NT2/D1 (cell line): ENCODE measurements around the gene RPL15.
"Not testable (repeated sequence)": the region's sequence is repeated elsewhere in the genome, so short reads cannot be mapped to it uniquely, and the experiment has no call there.

Source experiments
- DNase-seq: peaks from one replicate; pipeline ENCODE4 v3.0.0-alpha.2; 2011; ENCODE audit warnings: low read depth, low spot score
- H3K27me3 ChIP-seq: 2 replicates; pipeline ENCODE4 v1.6.0; 2011; ENCODE audit warnings: mild to moderate bottlenecking; ENCODE audit not compliant: insufficient read length, insufficient read depth
- H3K36me3 ChIP-seq: 2 replicates; pipeline ENCODE4 v1.6.1; 2011; ENCODE audit warnings: mild to moderate bottlenecking, low read length, mixed read lengths; ENCODE audit not compliant: insufficient read depth, insufficient read length
- H3K4me1 ChIP-seq: 2 replicates; pipeline ENCODE4 v1.5.1; 2011; ENCODE audit not compliant: insufficient read depth, insufficient read length
- H3K4me3 ChIP-seq: 2 replicates; pipeline ENCODE4 v1.5.1; 2011; ENCODE audit warnings: low read depth; ENCODE audit not compliant: insufficient read length
- H3K9ac ChIP-seq: 2 replicates; pipeline ENCODE4 v1.6.0; 2011; ENCODE audit warnings: low read depth; ENCODE audit not compliant: insufficient read length
- H3K9me3 ChIP-seq: 2 replicates; pipeline ENCODE4 v1.5.1; 2011; ENCODE audit warnings: mild to moderate bottlenecking, low read length; ENCODE audit not compliant: insufficient read depth
- SUZ12 ChIP-seq: IDR thresholded peaks from 2 replicates; pipeline ENCODE4 v1.6.1; 2011; ENCODE audit not compliant: insufficient read length, insufficient read depth; ENCODE audit errors: extremely low read depth
- YY1 ChIP-seq: IDR thresholded peaks from 2 replicates; pipeline ENCODE4 v1.6.1; 2011; ENCODE audit not compliant: insufficient read length, insufficient read depth
- ZNF274 ChIP-seq: IDR thresholded peaks from 2 replicates; pipeline ENCODE4 v1.6.1; 2011; ENCODE audit warnings: mild to moderate bottlenecking, low read depth, low read length

RPL15 gene

DNA sequence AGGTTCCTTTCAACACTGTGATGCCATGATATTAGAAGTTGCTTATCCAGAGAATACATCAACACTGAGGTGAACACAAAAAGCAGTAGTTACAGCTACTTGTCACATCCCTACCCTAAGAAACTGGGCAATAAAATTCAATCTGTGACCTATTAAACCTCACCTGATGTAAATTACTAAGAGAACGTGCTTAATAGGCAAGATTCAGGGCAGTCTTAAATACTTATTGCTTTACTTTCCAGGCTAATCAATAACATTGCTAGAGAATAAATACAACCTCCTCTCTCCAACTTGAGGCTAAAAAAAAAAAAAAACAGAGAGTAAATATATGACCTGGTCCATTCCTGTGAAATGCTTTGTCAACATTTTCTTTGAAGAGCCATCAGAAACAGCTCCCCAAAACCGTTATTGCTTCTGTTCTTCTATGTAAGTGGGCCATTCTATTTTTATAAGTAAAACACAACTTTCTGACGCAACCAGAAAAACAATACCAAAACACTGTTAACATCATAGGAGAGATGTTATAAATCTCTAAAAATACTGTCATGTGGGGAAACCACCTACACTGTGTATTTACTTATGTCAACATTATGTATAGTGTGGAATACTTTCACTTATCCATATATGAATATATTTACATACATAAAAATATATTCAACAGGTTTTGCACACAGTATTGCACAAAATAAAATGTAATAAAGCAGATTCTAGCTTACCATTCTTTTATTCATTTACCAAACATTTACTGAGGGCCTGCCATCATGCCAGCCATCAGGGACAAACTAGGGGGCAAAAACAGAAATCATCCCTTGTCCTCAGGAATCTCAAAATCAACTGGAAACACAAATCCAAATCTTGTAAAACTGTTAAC lies 2.8 kb upstream of the RPL15 start:
- TF ChIP-seq SUZ12 (no peak), ZNF274 (no peak), YY1 (no peak)
- peaks cover 43% of the 10 kb centered on the region for H3K36me3 ChIP-seq
- H3K4me1 ChIP-seq: no peaks in the 10 kb centered on the region
- H3K9me3 ChIP-seq: no peaks in the 10 kb centered on the region
- no peak for DNase-seq
- no peak overlapping the region for H3K4me3 ChIP-seq
- H3K27me3 ChIP-seq: no peaks in the 10 kb centered on the region
- H3K9ac ChIP-seq: no peak overlapping the region

DNA sequence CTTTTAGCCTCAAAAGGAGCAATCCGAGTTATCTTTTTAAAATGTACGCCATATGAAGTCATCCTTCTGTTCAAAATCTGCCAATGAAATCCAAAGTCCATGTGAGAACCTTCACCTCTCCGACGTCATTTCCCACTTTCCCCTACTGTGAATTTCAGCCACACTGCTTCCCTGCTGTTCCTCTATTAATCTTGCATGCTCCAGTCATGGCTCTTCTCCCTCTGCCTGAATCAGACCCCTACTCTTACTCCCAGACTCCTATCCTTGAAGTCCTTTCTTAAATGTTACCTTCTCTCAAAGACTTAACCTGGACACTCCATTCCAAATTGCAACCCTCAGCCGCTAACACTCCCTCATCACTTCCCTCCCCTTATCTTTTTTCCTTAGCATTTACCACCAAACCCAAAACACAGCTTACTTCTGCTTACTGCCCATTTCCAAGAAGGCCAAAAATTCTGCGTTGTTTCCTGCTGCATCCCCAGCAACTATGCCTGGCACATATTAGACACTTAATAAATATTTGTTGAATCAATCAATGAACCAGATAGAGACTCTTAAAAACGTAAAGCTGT lies 1.3 kb upstream of the RPL15 start:
- DNase-seq: no peak
- peak overlapping the region; percentile 69 for H3K4me3 ChIP-seq
- H3K4me1 ChIP-seq: no peaks in the 10 kb centered on the region
- no peaks in the 10 kb centered on the region for H3K9me3 ChIP-seq
- no peak for TF ChIP-seq YY1
- TF ChIP-seq ZNF274: no peak
- no peak for TF ChIP-seq SUZ12
- peak overlapping the region; percentile 96 for H3K9ac ChIP-seq
- peaks cover 41% of the 10 kb centered on the region for H3K36me3 ChIP-seq
- no peaks in the 10 kb centered on the region for H3K27me3 ChIP-seq

DNA sequence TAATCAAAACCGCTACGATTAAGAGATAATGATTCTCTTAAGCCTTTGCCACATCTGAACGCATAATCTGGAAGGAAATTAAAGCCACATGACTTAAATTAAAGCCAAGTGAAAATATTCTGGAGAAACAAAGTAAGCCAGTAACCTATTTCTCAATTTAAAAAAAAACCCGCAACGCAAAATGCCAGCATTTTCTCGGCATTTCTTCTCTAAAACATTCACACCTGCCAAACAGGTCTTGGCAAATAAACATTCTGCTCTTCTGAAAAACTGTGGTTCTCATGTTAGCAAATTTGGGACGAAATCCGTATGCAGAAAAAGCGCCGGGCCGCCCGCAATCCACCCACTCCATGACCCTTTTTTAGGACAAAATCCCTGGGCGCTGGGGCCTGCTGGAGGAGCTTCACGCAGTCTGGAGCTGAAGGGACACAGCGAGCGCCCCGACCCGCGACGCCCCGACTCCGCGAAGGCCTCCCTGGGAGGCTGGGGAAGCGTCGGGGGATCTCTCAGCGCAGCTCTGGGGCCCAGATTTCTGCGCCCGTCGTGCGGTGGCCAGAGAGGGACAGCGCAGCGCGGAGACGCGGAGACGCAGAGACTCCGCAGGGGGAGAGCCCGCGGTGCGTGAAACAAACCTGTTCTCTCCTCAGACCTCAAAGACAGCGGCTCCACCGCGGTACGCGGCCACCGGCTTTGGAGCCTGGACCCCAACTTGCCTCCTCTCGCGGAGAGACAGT lies 613 bp upstream of the RPL15 start:
- H3K27me3 ChIP-seq: no peaks in the 10 kb centered on the region
- no peaks in the 10 kb centered on the region for H3K4me1 ChIP-seq
- no peak for DNase-seq
- H3K4me3 ChIP-seq: peak overlapping the region; percentile 69
- peaks cover 41% of the 10 kb centered on the region for H3K36me3 ChIP-seq
- peak overlapping the region; percentile 96 for H3K9ac ChIP-seq
- TF ChIP-seq SUZ12 (no peak), YY1 (no peak), ZNF274 (no peak)
- no peaks in the 10 kb centered on the region for H3K9me3 ChIP-seq

DNA sequence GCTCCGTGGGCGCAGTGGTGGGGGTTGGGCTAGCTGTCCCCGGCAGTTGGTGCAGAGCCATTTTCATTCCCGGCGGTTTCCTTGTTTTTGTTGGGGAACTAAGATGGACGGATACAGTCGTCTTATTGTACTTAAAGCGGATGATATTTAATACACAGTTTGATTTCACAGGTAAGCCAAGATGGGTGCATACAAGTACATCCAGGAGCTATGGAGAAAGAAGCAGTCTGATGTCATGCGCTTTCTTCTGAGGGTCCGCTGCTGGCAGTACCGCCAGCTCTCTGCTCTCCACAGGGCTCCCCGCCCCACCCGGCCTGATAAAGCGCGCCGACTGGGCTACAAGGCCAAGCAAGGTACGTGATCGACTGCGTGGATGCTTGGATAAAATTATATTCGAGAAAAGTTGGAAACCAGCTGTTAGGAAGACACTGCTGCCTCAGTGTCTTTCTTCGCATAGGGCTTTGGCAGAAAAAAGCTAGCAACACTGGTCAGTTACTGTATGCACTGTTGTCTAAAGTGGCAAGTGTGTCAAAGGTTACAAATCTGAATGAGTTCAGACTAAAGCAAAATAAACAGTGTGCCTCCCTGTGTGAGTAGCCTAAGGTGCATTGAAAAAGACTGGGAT lies 859 bp downstream of the RPL15 start:
- Histone ChIP-seq H3K4me3 (peak overlapping the region; percentile 69), H3K36me3 (peaks cover 41% of the 10 kb centered on the region), H3K9ac (peak overlapping the region; percentile 98)
- H3K4me1 ChIP-seq, H3K9me3 ChIP-seq, DNase-seq, H3K27me3 ChIP-seq: not testable (repeated sequence)
- TF ChIP-seq YY1: peak; percentile 17

DNA sequence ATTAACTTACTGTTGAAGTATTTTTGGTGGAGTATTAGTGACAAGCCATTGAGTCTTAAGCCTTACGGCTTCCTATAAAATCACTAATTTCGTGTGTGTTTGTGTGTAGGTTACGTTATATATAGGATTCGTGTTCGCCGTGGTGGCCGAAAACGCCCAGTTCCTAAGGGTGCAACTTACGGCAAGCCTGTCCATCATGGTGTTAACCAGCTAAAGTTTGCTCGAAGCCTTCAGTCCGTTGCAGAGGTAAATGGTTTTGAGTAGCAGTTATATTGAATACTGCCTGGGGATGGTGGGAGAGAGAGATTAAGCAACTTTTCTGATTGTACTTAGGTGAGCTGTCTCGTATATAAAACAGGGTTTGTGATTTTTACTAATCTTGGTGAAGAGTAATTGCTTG lies 1.4 kb downstream of the RPL15 start:
- not testable (repeated sequence) for H3K4me1 ChIP-seq, H3K27me3 ChIP-seq, H3K9me3 ChIP-seq, DNase-seq
- H3K36me3 ChIP-seq: peaks cover 41% of the 10 kb centered on the region
- H3K4me3 ChIP-seq: peak overlapping the region; percentile 69
- peak overlapping the region; percentile 98 for H3K9ac ChIP-seq

DNA sequence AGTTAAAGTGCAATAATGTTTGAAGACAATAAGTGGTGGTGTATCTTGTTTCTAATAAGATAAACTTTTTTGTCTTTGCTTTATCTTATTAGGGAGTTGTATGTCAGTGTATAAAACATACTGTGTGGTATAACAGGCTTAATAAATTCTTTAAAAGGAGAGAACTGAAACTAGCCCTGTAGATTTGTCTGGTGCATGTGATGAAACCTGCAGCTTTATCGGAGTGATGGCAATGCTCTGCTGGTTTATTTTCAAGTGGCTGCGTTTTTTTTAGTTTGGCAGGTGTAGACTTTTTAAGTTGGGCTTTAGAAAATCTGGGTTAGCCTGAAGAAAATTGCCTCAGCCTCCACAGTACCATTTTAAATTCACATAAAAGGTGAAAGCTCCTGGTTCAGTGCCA lies 2.7 kb downstream of the RPL15 start:
- H3K9ac ChIP-seq: no peak overlapping the region
- peaks cover 41% of the 10 kb centered on the region for H3K36me3 ChIP-seq
- H3K9me3 ChIP-seq: no peaks in the 10 kb centered on the region
- no peaks in the 10 kb centered on the region for H3K27me3 ChIP-seq
- H3K4me1 ChIP-seq: peaks cover 3% of the 10 kb centered on the region
- DNase-seq: no peak
- no peak overlapping the region for H3K4me3 ChIP-seq
- TF ChIP-seq YY1 (no peak), SUZ12 (no peak), ZNF274 (no peak)

DNA sequence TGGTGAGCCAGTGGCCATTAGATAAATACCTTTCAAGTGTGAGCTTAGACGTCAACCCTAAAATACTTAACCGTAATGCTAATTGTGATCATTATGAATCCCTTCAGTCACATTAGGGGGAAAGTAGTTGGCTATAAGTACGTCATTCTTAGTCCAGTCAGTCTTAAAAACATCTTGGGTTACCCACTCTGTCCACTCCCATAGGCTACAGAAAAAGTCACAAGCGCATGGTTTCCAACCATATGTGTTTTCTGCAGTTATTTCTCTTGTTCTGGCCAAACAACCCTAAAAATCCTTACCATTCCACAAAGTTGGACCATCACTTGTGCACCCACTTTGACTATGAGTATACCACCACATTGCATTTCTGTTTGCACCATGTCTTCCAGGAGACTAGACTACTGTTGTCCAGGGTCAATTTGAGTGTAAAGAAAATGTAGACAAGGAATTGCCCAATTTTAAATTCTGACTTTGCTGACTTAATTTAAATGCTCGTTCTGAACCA lies 3.3 kb downstream of the RPL15 start:
- no peak overlapping the region for H3K4me3 ChIP-seq
- TF ChIP-seq YY1 (no peak), ZNF274 (no peak), SUZ12 (no peak)
- H3K36me3 ChIP-seq: peaks cover 37% of the 10 kb centered on the region
- no peak overlapping the region for H3K9ac ChIP-seq
- peaks cover 3% of the 10 kb centered on the region for H3K4me1 ChIP-seq
- DNase-seq: no peak
- H3K27me3 ChIP-seq: no peaks in the 10 kb centered on the region
- no peaks in the 10 kb centered on the region for H3K9me3 ChIP-seq
